Gastrocnemius medialis (tissue), 4 donors: ENCODE data around the gene MEGF6. TPM values are rescaled to one million over a fixed set of nuclear protein-coding genes. Genes with fewer than 3 reads are reported as not detected.

Source experiments
- ATAC-seq, 2 donors: fragments of 150-250 bp; one replicate each; pipeline ENCODE4 v1.9.1; 2016
- DNase-seq, 2 donors: peaks; one replicate each; pipeline ENCODE4 v3.0.0-alpha.2; 2019
- H3K27ac ChIP-seq, 4 donors: fragments of 200-600 bp; sonication (generic); 1 replicate in 1 of 4; 2 replicates in 3 of 4; pipeline ENCODE4 v1.5.1; 2016 to 2018; ENCODE audit warnings: mild to moderate bottlenecking in 2 of 4, moderate library complexity in 1 of 4
- H3K27me3 ChIP-seq, 3 donors: fragments of 200-600 bp; sonication (generic) in 2 of 3; 1 replicate in 1 of 3; 2 replicates in 2 of 3; pipeline versions ENCODE4 v1.5.1 to v1.6.0; 2016 to 2019; ENCODE audit warnings: mild to moderate bottlenecking in 1 of 3, moderate library complexity in 1 of 3
- H3K36me3 ChIP-seq, 2 donors: fragments of 200-600 bp; sonication (generic) in 1 of 2; one replicate each; pipeline ENCODE4 v1.5.1; 2017 to 2018
- H3K4me1 ChIP-seq, 2 donors: fragments of 200-600 bp; sonication (generic) in 1 of 2; one replicate each; pipeline ENCODE4 v1.5.1; 2016 to 2017; ENCODE audit warnings: mild to moderate bottlenecking in 2 of 2
- H3K4me3 ChIP-seq, 4 donors: fragments of 200-600 bp; sonication (generic) in 3 of 4; 1 replicate in 1 of 4; 2 replicates in 3 of 4; pipeline ENCODE4 v1.5.1; 2016 to 2019; ENCODE audit warnings: mild to moderate bottlenecking in 2 of 4
- H3K9me3 ChIP-seq, 3 donors: fragments of 200-600 bp; sonication (generic) in 2 of 3; 1 replicate in 1 of 3; 2 replicates in 2 of 3; pipeline ENCODE4 v1.5.1; 2016 to 2019
- POLR2A ChIP-seq, 2 donors: fragments of 450-650 bp; IDR thresholded peaks; one replicate each; pipeline ENCODE4 v1.6.1; 2017; ENCODE audit warnings: antibody characterized with exemption in 2 of 2, mild to moderate bottlenecking in 2 of 2, moderate library complexity in 2 of 2
- in situ Hi-C, 4 donors: fragments of 200-750 bp; cut with MboI; loops; one replicate each; pipeline versions ENCODE4 v1.15.0 to v1.8.0; 2017; ENCODE audit warnings: low sequenced_read_pairs in 4 of 4
- intact Hi-C: fragments of 100-400 bp; cut with DNase I; formaldehyde crosslinking; loops from one replicate; pipeline ENCODE4 v1.15.1; 2023; ENCODE audit warnings: low total_unique reads
- total RNA-seq, 4 donors: library from RNA; depleted of rRNA; stranded (reverse); fragments of >200 nt; gene quantifications; one replicate each; pipeline versions ENCODE4 v1.1.0 to v1.2.3, GENCODE V29; 2016
- TF ChIP-seq, protein P1 (sequence below), 5 experiments: fragments of 450-650 bp in 3 of 5; fragments of 200-600 bp in 2 of 5; sonication (generic) in 2 of 5; IDR thresholded peaks in 4 of 5; conservative IDR thresholded peaks in 1 of 5; 1 replicate in 4 of 5; 2 replicates in 1 of 5; pipeline ENCODE4 v1.5.1; 2016 to 2019; ENCODE audit warnings: antibody characterized with exemption in 5 of 5, mild to moderate bottlenecking in 3 of 5, moderate library complexity in 3 of 5

The MEGF6 gene
- total RNA-seq, 4 donors from 2014 or later = 1.9 to 5.7 (median 4.9) TPM

DNA sequence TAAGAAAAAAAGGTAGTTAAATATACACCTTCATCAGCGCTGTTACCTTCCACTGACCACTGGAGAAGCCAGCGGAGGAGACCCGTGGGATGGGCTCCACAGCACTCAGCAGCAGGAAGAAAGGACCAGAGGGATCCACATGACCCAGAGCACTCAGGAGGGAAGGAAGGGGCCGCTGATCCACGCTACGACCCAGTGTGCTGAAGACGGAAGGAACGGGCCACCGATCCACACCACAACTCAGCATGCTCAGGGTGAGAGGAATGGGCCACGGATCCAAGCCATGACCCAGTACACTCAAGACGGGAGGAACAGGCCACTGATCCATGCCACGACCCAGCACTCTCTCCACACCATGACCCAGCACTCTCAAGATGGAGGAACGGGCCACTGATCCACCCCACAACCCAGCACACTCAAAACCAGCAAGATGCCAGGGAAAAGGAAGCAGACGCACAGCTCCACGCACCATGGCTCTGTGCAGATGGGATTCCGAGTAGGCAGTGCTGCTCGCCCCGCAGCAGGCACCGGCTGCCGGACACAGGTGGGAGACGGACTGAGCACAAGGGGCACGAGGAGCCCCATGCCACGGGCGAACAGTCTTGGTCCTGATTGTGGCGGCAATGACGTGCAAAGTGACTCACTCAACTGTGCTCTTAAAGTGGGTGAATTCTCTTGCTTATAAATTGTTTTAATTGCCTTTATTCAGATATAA lies 29.9 kb upstream of the MEGF6 start:
- DNase-seq = no peak
- no peak for ATAC-seq
- intact Hi-C loops (no loop called here), in situ Hi-C loops (no loop called here)
- no peaks in the 10 kb centered on the region for H3K27me3 ChIP-seq
- no peak for TF ChIP-seq POLR2A (IDR thresholded peaks at IDR 0.05)
- TF ChIP-seq, protein P1, sequence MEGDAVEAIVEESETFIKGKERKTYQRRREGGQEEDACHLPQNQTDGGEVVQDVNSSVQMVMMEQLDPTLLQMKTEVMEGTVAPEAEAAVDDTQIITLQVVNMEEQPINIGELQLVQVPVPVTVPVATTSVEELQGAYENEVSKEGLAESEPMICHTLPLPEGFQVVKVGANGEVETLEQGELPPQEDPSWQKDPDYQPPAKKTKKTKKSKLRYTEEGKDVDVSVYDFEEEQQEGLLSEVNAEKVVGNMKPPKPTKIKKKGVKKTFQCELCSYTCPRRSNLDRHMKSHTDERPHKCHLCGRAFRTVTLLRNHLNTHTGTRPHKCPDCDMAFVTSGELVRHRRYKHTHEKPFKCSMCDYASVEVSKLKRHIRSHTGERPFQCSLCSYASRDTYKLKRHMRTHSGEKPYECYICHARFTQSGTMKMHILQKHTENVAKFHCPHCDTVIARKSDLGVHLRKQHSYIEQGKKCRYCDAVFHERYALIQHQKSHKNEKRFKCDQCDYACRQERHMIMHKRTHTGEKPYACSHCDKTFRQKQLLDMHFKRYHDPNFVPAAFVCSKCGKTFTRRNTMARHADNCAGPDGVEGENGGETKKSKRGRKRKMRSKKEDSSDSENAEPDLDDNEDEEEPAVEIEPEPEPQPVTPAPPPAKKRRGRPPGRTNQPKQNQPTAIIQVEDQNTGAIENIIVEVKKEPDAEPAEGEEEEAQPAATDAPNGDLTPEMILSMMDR (IDR thresholded peaks at IDR 0.05 in 4 of 5, conservative IDR thresholded peaks at IDR 0.05 in 1 of 5) = no peak
- peaks cover 0 to 50% of the 10 kb centered on the region in 2 donors for H3K36me3 ChIP-seq
- H3K4me1 ChIP-seq = no peaks in the 10 kb centered on the region
- H3K9me3 ChIP-seq = no peaks in the 10 kb centered on the region
- H3K4me3 ChIP-seq = no peak overlapping the region
- no peak overlapping the region for H3K27ac ChIP-seq

DNA sequence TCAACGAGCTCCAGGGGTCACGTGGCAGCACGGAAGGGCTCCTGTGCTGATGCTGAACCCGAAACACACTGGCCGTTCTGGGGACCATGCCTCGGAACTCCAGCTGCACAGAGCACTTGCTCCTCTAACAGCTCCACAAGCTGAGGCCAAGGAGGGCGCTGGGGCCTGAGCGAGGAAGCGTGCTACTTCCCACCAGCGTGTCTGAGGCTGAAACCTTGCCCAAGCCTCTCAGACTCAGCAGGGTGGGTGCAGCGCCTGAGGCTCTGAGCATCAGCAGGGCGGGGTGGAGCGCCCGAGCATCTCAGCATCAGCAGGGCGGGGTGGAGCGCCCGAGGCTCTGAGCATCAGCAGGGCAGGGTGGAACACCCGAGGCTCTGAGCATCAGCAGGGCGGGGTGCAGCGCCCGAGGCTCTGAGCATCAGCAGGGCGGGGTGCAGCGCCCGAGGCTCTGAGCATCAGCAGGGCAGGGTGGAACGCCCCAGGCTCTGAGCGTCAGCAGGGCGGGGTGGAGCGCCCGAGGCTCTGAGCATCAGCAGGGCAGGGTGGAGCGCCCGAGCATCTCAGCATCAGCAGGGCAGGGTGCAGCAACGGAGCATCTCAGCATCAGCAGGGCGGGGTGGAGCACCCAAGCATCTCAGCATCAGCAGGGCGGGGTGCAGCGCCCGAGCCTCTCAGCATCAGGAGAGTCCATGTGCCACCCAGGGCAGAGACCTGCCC lies 29.0 kb upstream of the MEGF6 start:
- no peak overlapping the region for H3K27ac ChIP-seq
- no peaks in the 10 kb centered on the region for H3K27me3 ChIP-seq
- H3K4me1 ChIP-seq = no peaks in the 10 kb centered on the region
- ATAC-seq (no peak), DNase-seq (no peak)
- in situ Hi-C loops (no loop called here), intact Hi-C loops (no loop called here)
- TF ChIP-seq, protein P1 (IDR thresholded peaks at IDR 0.05 in 4 of 5, conservative IDR thresholded peaks at IDR 0.05 in 1 of 5) = no peak
- no peak for TF ChIP-seq POLR2A (IDR thresholded peaks at IDR 0.05)
- peaks cover 0 to 53% of the 10 kb centered on the region in 2 donors for H3K36me3 ChIP-seq
- H3K9me3 ChIP-seq = no peaks in the 10 kb centered on the region
- no peak overlapping the region for H3K4me3 ChIP-seq

DNA sequence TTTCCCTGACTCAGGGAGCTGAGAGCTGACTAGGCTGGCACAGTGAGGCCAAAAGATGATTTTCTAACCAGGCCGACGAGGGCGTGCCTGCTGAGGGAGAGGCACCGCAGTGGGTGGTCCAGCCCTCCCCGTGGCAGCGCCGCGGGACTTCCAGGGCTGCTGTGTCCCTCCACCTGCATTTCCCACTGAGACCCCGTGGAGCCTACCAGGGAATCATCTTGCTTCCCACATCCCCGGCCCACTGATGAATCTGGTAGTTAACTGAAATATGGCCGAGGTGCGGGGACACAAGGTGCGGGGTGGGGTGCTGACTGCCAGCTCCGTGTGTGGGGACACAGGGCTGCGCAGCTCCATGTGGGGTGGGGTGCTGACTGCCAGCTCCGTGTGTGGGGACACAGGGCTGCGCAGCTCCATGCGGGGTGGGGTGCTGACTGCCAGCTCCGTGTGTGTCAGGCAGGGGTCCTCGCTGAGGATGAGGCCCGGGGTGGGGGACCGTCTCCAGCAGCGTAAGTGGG lies 28.1 kb upstream of the MEGF6 start:
- H3K27me3 ChIP-seq = no peaks in the 10 kb centered on the region
- intact Hi-C loops = no loop called here
- no peaks in the 10 kb centered on the region for H3K9me3 ChIP-seq

DNA sequence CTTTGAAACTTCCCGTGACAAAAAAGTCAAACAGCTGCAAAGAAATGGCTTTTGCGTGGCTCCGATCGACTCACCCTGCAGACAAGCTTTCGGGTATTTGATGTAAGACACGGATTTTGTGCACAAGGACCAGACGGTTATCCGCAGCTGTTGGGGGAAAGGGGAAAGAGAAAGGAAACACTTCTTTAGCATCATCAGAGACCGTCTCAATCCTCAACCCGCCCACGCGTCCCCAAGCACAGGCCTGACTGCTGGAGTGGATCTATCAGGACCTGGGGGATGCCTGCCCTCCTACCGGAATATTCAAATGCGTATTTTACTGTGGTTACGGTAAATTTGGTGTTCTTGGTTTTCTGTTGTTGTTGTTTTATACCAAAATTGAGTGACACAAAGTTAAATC lies 27.4 kb upstream of the MEGF6 start:
- intact Hi-C loops (no loop called here), in situ Hi-C loops (no loop called here)
- Histone ChIP-seq H3K4me3 (no peak overlapping the region), H3K4me1 (no peaks in the 10 kb centered on the region), H3K36me3 (peaks cover 0 to 62% of the 10 kb centered on the region in 2 donors), H3K9me3 (no peaks in the 10 kb centered on the region), H3K27ac (no peak overlapping the region), H3K27me3 (no peaks in the 10 kb centered on the region)
- TF ChIP-seq, protein P1 (IDR thresholded peaks at IDR 0.05 in 4 of 5, conservative IDR thresholded peaks at IDR 0.05 in 1 of 5) = no peak
- no peak for TF ChIP-seq POLR2A (IDR thresholded peaks at IDR 0.05)
- DNase-seq = no peak
- ATAC-seq = no peak

More for the DNA sequence above, 28.1 kb upstream of the MEGF6 start:
- Histone ChIP-seq H3K4me1 (no peaks in the 10 kb centered on the region), H3K36me3 (peaks cover 0 to 58% of the 10 kb centered on the region in 2 donors), H3K27ac (no peak overlapping the region), H3K4me3 (no peak overlapping the region)
- in situ Hi-C loops = no loop called here
- DNase-seq (no peak), ATAC-seq (no peak)
- no peak for TF ChIP-seq POLR2A (IDR thresholded peaks at IDR 0.05)
- TF ChIP-seq, protein P1 (IDR thresholded peaks at IDR 0.05 in 4 of 5, conservative IDR thresholded peaks at IDR 0.05 in 1 of 5) = no peak
